KMS-11 (cell line): ENCODE results near the gene IRF8.

Experiments
- H2AFZ ChIP-seq: fragments of 200-600 bp; sonication (generic); 2 replicates; pipeline ENCODE4 v1.6.1; 2016; ENCODE audit warnings: antibody characterized with exemption, mixed run types, low read depth
- H3K27ac ChIP-seq: fragments of 200-600 bp; sonication (generic); 2 replicates; pipeline ENCODE4 v1.6.1; 2016; ENCODE audit warnings: mild to moderate bottlenecking, mixed run types
- H3K27me3 ChIP-seq: fragments of 200-600 bp; sonication (generic); 2 replicates; pipeline ENCODE4 v1.6.1; 2017; ENCODE audit warnings: mild to moderate bottlenecking, low read depth, mixed run types, moderate library complexity; ENCODE audit not compliant: insufficient read depth
- H3K36me3 ChIP-seq: fragments of 200-600 bp; sonication (generic); 2 replicates; pipeline ENCODE4 v1.6.1; 2017; ENCODE audit warnings: mild to moderate bottlenecking, mixed run types; ENCODE audit not compliant: insufficient read depth
- H3K4me1 ChIP-seq: fragments of 200-600 bp; sonication (generic); 2 replicates; pipeline ENCODE4 v1.6.1; 2016; ENCODE audit warnings: mild to moderate bottlenecking, low read depth, mixed run types; ENCODE audit not compliant: poor library complexity, severe bottlenecking
- H3K4me2 ChIP-seq: fragments of 200-600 bp; sonication (generic); 2 replicates; pipeline ENCODE4 v1.7.0; 2016; ENCODE audit warnings: mild to moderate bottlenecking, mixed run types
- H3K4me3 ChIP-seq: fragments of 200-600 bp; sonication (generic); IDR thresholded peaks from 2 replicates; pipeline ENCODE4 v1.6.1; 2017; ENCODE audit warnings: low read depth, low read length, mixed read lengths; ENCODE audit not compliant: insufficient read depth
- H3K79me2 ChIP-seq: fragments of 200-600 bp; sonication (generic); 2 replicates; pipeline ENCODE4 v1.6.1; 2016; ENCODE audit warnings: low read depth, mixed run types; ENCODE audit not compliant: insufficient read depth
- H3K9ac ChIP-seq: fragments of 200-600 bp; sonication (generic); 2 replicates; pipeline ENCODE4 v1.6.1; 2016; ENCODE audit warnings: mild to moderate bottlenecking, mixed run types
- H4K20me1 ChIP-seq: fragments of 200-600 bp; sonication (generic); 2 replicates; pipeline ENCODE4 v1.6.1; 2016; ENCODE audit warnings: mild to moderate bottlenecking, mixed run types; ENCODE audit not compliant: insufficient read depth
- CTCF ChIP-seq: fragments of 200-600 bp; sonication (generic); conservative IDR thresholded peaks from 2 replicates; pipeline ENCODE4 v1.6.1; 2017; ENCODE audit warnings: low read depth, mild to moderate bottlenecking, antibody characterized with exemption, low read length, moderate library complexity, mixed read lengths

Gene IRF8

GRCh38 chr16:85867189-85867588 lies 31.8 kb upstream of the IRF8 start:
- no peak overlapping the region for H2AFZ ChIP-seq
- H3K79me2 ChIP-seq: no peaks in the 10 kb centered on the region
- no peak overlapping the region for H3K4me3 ChIP-seq
- peaks cover 23% of the 10 kb centered on the region for H3K27me3 ChIP-seq
- H3K4me2 ChIP-seq: no peak overlapping the region
- no peaks in the 10 kb centered on the region for H3K4me1 ChIP-seq
- H3K9ac ChIP-seq: no peak overlapping the region
- H4K20me1 ChIP-seq: no peaks in the 10 kb centered on the region
- no peaks in the 10 kb centered on the region for H3K36me3 ChIP-seq
- no peak for TF ChIP-seq CTCF
- no peak overlapping the region for H3K27ac ChIP-seq

GRCh38 chr16:85868495-85868894 lies 30.5 kb upstream of the IRF8 start:
- no peaks in the 10 kb centered on the region for H3K36me3 ChIP-seq
- no peak for TF ChIP-seq CTCF
- H3K9ac ChIP-seq: no peak overlapping the region
- H3K27me3 ChIP-seq: peaks cover 25% of the 10 kb centered on the region
- H3K79me2 ChIP-seq: no peaks in the 10 kb centered on the region
- H3K4me2 ChIP-seq: no peak overlapping the region
- H3K4me3 ChIP-seq: no peak overlapping the region
- no peaks in the 10 kb centered on the region for H3K4me1 ChIP-seq
- no peak overlapping the region for H3K27ac ChIP-seq
- no peak overlapping the region for H2AFZ ChIP-seq
- H4K20me1 ChIP-seq: no peaks in the 10 kb centered on the region

GRCh38 chr16:85869206-85869605 lies 29.8 kb upstream of the IRF8 start:
- H3K27ac ChIP-seq: no peak overlapping the region
- H3K79me2 ChIP-seq: no peaks in the 10 kb centered on the region
- no peak overlapping the region for H3K4me3 ChIP-seq
- no peaks in the 10 kb centered on the region for H3K36me3 ChIP-seq
- TF ChIP-seq CTCF: no peak
- no peaks in the 10 kb centered on the region for H4K20me1 ChIP-seq
- no peak overlapping the region for H3K9ac ChIP-seq
- H2AFZ ChIP-seq: no peak overlapping the region
- H3K4me2 ChIP-seq: no peak overlapping the region
- H3K27me3 ChIP-seq: peaks cover 29% of the 10 kb centered on the region
- H3K4me1 ChIP-seq: no peaks in the 10 kb centered on the region

GRCh38 chr16:85869785-85870558 lies 29.0 kb upstream of the IRF8 start:
- Histone ChIP-seq H2AFZ (no peak overlapping the region), H4K20me1 (no peaks in the 10 kb centered on the region), H3K27ac (no peak overlapping the region), H3K4me3 (no peak overlapping the region), H3K27me3 (peaks cover 29% of the 10 kb centered on the region), H3K36me3 (no peaks in the 10 kb centered on the region), H3K4me2 (no peak overlapping the region), H3K9ac (no peak overlapping the region), H3K4me1 (no peaks in the 10 kb centered on the region), H3K79me2 (no peaks in the 10 kb centered on the region)
- TF ChIP-seq CTCF: no peak
